Stimulated activated CD8-positive, alpha-beta memory T cell treated with anti-CD3 and anti-CD28 coated beads, Interleukin-2, amount 100 ng/mL, for 48 hours (primary cell): Measurements from ENCODE around the gene EVI5.
"Not testable (repeated sequence)": the region's sequence is repeated elsewhere in the genome, so short reads cannot be mapped to it uniquely, and the experiment has no call there.

Source experiments
- DNase-seq, 2 donors: peaks; one replicate each; pipeline ENCODE4 v3.0.0-alpha.2; 2020; ENCODE audit warnings: low read depth in 2 of 2

The EVI5 gene

GRCh38 chr1:92577261-92577895, 207.5 kb downstream of the EVI5 start:
- no peak for DNase-seq

- no peak for DNase-seq
Observed at GRCh38 chr1:92575123-92575522, 209.8 kb downstream of the EVI5 start.

- no peak for DNase-seq
Observed at GRCh38 chr1:92572520-92572919, 212.4 kb downstream of the EVI5 start.

DNA sequence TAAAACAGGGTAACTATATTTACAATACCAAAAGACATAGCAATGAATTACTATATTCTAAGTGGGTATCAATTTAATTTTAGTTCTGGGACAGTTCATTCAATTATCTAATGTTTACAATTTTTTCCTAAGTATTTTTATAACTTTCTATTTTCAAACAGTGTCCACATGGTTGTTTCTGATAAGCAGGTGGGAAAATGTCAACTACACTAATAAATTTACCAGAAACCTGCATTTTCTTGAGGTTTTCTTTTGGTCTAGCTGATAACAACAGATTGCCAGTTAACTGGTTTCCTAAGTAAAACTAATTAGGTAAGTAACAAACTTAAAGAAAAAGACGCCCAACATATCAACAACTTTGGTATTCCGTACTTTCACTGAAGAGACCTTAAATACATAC, 213.3 kb downstream of the EVI5 start:
- no peak for DNase-seq

DNA sequence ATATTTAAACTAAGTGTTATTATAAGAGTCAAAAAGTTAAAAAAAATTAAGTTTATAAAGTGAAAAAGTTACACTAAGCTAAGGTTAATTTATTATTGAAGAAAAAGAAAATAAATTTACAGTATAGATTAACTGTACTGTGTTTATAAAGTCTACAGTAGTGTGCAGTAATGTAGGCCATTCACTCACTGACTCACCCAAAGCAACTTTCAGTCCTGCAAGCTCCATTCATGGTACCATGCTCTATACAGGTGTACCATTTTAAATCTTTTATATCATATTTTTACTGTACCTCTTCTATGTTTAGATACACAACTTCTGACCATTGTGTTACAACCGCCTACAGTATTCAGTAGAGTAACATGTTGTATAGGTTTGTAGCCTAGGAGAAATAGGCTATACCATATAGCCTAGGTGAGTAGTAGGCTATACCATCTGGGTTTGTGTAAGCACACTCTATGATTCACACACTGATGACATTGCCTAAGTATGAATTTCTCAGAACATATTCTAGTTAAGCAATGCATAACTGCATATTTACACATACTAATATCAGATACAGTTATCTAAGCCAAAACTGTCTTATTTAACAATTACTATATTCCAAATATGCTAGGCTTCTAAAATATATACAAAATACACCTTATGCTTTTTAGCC, 217.6 kb downstream of the EVI5 start:
- no peak for DNase-seq

DNA sequence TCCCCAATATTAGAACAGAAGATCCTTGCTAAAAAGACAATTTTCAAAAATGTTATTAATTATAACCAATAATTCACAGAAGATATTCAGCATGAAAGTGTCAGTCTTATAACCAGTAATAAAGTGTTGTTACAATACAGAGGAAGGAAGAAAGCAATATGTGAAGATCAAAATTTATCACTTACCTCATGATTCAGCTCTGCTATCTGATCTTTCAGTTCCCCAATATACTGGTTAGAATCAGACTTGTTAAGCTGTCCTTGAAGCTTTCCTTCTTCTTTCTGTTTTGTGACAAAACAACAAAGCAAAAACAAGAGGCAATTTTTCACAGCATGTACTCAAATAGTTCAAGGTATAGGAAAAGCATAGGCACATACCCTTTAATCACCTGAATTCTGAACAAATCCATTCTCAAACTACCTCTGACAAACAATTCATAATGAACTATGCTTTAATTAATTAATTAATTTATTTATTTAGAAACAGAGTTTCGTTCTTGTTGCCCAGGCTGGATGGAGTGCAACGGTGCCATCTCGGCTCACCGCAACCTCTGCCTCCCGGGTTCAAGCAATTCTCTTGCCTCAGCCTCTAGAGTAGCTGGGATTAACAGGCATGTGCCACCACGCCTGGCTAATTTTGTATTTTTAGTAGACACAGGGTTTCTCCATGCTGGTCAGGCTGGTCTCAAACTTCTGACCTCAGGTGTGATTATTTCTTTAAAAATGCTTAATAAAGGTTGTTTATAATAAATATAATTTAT, 221.3 kb downstream of the EVI5 start:
- no peak for DNase-seq

- no peak for DNase-seq
Observed at GRCh38 chr1:92556350-92556749, 228.6 kb downstream of the EVI5 start.

- no peak for DNase-seq
Observed at GRCh38 chr1:92554216-92554615, 230.7 kb downstream of the EVI5 start.

DNA sequence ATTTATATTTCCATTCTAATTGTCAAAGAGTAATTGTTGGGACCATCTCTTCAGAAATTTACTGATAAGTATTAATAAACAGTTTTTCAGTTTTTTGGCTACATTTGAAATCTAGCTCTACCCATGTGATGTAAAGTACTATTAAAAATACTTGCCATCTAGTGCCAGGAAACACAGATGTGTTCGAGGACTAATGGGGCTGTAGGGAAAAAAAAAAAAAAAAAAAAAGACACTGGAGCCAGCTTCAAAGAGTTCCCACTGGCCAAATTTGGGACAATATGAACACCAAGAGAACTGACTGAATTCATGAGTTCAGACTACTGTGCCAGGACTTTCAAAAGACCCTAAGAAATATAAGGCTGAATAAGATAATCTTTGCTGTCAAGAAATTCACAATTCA, 233.0 kb downstream of the EVI5 start:
- no peak for DNase-seq

- DNase-seq = no peak
Observed at GRCh38 chr1:92544756-92545165, 240.1 kb downstream of the EVI5 start.

DNA sequence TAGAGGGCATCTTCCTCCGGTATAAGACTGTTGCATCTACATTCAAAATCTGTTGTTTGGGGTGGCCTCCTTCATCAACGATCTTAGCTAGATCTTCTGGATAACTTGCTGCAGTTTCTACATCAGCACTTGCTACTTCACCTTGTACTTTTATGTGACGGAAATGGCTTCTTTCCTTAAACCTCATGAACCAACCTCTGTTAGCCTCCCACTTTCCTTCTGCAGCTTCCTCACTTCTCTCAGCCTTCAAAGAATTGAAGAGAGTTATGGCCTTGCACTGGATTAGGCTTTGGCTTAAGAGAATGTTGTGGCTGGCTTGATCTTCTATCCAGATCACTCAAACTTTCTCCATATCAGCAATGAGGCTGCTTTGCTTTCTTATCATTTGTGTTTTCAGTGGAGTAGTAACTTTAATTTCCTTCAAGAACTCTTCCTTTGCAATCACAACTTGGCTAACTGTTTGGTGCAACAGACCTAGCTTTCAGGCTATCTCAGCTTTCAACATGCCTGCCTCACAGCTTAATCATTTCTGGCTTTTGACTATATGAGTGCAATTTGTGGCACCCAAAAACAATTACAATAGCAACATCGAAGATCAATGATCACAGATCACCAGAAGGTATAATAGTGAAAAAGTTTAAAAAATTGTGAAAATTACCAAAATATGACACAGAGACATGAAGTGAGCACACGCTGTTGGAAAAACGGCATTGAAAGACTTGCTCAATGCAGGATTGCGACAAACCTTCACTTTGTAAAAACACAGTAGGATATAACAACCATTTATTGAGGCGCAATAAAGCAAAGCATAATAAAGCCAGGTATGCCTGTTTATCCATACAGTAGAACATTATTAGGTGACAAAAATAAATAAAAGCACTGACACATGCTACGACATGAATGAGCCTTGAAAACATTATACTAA, 241.5 kb downstream of the EVI5 start:
- no peak for DNase-seq

DNA sequence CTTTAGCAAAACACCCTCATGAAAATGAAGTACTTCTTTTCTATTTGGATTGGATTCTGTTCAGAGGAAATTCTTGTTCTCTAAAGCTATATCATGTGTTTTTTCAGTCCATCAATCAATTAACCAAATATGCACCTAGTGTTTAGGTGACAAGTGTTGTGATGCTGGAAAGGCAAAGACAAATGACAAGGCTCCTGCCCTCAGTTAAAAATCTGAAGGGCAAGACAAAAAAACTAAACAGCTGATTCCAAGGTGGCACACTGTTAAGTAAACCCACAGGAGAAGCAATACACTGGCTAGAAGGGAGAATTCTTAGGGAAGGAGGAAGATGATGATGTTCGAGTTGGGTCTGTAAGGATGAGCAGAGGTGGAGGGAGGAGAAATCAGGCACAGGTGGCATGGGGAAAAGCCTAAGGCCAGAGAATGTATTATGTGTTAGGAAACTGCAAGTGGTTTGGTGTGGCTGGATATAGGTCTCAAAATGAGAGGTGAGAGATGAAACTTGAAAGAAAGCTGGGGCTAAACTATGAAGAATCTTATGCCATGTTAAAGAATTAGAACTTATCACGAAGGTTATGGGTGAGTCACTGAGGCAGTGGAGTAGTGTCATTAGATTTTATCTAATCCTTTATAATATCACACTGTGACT, 246.4 kb downstream of the EVI5 start:
- DNase-seq = no peak

DNA sequence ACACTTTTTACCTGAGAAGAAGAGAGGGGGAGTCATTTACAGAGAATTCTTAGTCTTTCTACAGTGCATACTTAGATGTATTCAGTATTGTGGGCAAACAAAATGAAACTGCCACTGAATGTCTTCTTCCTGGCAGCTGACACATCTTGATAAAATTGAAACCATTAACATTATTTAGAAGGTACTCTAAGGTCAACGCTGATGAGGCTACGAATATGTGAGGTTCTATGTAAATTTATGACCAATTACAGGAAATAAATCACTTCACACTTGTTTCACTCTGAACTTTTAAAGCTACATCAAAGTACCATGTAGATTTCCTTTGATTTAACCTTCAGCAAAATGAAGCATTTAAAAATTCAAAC, 246.9 kb downstream of the EVI5 start:
- no peak for DNase-seq

- DNase-seq = no peak
Observed at GRCh38 chr1:92536980-92537884, 247.7 kb downstream of the EVI5 start.

DNA sequence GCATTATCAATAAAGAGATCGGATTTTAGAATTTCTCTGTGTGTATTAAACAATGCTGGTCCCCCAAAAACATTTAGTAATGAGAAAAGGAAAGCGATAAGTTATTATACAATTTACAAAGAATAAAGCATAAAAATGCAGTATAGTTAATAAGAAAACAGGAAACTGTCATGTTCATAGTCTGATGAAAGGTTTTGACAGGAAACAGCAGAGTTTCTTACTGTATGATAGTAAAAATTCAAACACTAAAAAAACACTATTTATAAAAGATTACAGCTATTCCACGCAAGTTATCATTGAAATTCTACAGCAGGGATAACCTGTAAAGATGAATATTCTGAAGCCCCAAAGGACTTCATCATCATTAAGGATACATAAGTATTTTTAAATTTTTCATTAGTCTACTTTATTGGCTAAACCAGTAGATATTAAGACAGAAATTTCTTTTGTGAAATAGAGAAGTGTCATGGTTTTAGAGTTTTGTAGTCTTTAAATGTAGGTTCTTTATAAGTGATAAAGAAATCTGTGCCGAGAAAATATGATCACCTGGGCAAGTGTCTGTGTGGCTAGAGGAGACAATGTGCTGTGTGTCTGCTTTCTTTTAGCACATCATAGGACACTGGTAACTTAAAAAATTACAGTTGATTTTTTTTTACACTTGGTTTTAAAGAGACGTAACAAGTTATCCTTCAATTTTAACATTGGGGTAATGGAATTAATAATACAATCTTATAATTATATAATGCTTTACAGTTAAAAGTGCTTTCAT, 248.5 kb downstream of the EVI5 start:
- no peak for DNase-seq

DNA sequence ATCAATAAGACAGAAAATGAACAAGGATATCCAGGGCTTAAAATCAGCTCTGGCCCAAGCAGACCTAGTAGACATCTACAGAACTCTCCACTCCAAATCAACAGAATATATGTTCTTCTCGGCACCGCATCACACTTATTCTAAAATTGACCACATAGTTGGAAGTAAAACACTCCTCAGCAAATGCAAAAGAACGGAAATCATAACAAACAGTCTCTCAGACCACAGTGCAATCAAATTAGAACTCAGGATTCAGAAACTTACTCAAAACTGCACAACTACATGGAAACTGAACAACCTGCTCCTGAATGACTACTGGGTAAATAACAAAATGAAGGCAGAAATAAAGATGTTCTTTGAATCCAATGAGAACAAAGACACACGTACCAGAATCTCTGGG, 252.5 kb downstream of the EVI5 start:
- not testable (repeated sequence) for DNase-seq

GRCh38 chr1:92531939-92532338, 253.0 kb downstream of the EVI5 start:
- DNase-seq = not testable (repeated sequence)

GRCh38 chr1:92527670-92528069, 257.2 kb downstream of the EVI5 start:
- DNase-seq = no peak

DNA sequence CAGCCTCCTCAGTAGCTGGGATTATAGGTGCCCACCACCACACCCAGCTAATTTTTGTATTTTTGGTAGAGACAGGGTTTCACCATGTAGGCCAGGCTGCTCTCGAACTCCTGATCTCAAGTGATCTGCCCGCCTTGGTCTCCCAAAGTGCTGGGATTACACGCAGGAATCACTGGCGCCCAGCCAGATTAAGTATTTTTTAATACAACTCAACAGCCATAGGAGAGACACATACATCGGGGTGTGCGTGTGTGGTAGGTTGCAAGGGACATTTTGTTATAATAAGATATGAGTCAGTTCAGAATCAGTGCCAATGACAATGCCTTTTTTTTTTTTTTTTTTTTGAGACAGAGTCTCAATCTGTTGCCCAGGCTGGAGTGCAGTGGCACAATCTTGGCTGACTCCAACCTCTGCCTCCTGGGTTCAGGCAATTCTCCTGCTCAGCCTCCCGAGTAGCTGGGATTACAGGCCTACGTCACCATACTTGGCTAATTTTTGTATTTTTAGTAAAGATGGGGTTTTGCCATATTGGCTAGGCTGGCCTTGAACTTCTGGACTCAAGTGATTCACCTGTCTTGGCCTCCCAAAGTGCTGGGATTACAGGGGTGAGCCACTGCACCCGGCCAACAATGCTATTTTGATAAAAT, 259.8 kb downstream of the EVI5 start:
- DNase-seq = not testable (repeated sequence)
